GM19193 (cell line): ENCODE measurements around the gene MROH2B.

Source experiments
- POLR2A ChIP-seq: IDR thresholded peaks from 4 replicates; pipeline ENCODE4 v1.6.1; 2011; ENCODE audit not compliant: insufficient read depth, insufficient read length; ENCODE audit errors: extremely low read depth

Gene MROH2B

DNA sequence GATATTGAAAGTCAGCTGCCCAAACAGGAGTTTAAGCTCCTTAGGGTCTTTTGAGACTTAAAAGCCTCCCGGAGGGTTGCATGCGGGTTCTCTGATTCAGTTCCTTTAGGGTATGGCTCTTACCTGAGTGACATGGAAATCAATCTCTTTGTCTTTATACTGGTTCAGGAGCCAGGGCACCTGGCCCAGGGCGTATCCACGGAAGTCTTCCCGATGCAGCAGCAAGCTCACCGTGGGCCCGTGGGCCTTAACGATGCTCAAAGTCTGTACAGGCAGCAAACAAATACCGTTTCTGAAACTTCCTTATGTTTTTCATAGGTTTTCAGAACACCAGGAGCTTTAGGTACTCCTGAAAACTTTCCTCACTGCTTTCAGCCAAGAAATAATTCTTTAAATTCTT, 13.2 kb downstream of the MROH2B start:
- no peak for TF ChIP-seq POLR2A

DNA sequence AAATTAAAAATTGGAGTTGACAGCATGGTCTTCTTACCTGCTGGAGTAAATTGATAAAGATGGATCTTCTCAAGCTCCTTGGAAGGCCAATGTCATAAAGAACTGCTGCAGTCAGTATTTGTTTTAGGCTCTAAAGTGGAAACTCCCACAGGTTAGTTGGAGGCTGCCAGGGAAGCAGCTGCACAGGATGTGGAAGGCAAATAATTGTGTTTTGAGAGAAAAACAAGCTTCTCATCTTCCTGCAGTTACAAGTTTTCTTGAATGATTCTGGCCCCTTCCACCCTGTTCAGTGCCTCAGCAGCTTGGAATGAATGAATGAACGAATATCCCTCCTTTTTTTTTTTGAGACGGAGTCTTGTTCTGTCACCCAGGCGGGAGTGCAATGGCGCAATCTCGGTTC, 13.9 kb downstream of the MROH2B start:
- no peak for TF ChIP-seq POLR2A

DNA sequence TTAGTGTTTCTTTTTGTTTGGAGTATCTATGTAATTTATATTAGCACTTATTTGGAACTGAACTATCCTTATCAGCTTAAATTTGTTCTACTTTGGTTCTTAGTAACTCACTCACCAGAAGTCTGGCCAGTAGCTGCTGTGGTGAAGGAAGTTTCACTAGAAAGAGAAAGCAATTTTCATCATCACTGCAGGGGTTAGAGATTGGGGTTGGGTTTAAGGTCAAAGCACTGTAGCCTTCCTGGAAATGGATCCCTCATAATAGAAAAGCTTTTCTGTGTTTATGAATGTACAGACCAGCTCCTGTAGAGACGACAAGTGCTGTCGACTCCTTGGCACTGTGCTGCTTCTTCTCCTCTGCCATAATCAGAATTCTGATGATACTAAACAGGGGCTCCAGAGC, 22.2 kb downstream of the MROH2B start:
- no peak for TF ChIP-seq POLR2A

- TF ChIP-seq POLR2A, result no peak
These were observed 27.9 kb downstream of the MROH2B start for GRCh38 chr5:41043109-41043747.

- no peak for TF ChIP-seq POLR2A
These were observed 38.2 kb downstream of the MROH2B start for GRCh38 chr5:41032973-41033372.

DNA sequence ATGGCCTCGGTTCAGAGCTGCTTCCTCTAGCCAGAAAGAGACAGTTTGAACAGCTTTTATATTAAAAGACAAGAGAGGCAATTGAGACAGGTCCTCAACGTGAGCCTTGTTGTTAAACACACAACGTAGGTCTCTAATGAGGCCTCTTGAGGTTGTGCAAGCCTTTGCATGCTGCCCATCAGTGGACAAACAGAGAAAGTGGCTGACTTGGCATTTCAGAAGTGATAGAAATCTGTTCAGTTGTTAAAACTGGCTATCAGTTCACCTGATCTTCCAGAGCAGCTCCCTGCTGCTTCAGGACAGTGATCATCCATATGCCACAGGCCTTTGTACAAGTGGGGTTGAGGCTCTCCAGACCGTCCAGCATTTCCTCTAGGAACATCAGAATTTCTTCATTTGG, 58.8 kb downstream of the MROH2B start:
- no peak for TF ChIP-seq POLR2A

- no peak for TF ChIP-seq POLR2A
These were observed 60.6 kb downstream of the MROH2B start for GRCh38 chr5:41010572-41010971.

DNA sequence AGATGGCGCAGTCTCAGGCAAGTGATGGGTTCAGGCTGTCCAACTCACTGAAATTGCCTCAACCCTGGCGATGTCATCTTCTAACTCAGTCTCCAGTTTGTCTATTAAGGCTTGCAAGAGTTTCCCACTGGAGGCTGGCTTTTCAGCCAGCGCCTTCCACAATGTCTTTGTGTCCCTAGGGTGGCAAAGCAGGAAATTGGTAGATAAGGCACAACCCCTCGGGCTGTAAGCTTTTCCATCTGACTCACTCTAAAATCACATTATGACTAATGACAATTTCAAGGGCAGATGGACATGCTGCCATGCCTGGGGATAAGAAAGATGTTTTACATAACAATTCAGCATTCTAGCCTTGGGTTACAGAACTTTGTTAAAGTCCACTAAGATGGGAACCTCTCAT, 61.9 kb downstream of the MROH2B start:
- no peak for TF ChIP-seq POLR2A

- TF ChIP-seq POLR2A, result no peak
These were observed 66.2 kb downstream of the MROH2B start for GRCh38 chr5:41004931-41005330.

- no peak for TF ChIP-seq POLR2A
These were observed 67.3 kb downstream of the MROH2B start for GRCh38 chr5:41003670-41004376.

- no peak for TF ChIP-seq POLR2A
These were observed 71.2 kb downstream of the MROH2B start for GRCh38 chr5:40999966-41000365.

DNA sequence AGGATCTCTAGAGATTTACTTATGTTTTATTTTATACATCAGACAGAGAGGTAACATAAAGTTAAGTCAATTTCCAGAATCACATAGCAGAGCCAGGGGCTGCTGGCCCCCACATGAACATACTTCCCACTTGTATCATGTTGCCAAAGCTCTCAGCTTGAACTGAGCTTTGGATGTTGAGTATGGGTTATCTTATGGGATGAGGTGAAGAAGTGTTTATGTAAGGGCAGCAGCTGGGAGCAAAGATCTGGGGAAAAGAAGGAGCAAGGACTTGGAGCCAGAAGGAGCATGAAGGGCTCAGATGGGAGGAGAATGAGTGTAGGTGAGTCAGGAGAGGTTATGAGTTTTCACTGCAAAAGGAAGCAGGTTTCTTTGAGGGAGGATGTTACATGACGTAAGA, 72.0 kb downstream of the MROH2B start:
- TF ChIP-seq POLR2A, result no peak

DNA sequence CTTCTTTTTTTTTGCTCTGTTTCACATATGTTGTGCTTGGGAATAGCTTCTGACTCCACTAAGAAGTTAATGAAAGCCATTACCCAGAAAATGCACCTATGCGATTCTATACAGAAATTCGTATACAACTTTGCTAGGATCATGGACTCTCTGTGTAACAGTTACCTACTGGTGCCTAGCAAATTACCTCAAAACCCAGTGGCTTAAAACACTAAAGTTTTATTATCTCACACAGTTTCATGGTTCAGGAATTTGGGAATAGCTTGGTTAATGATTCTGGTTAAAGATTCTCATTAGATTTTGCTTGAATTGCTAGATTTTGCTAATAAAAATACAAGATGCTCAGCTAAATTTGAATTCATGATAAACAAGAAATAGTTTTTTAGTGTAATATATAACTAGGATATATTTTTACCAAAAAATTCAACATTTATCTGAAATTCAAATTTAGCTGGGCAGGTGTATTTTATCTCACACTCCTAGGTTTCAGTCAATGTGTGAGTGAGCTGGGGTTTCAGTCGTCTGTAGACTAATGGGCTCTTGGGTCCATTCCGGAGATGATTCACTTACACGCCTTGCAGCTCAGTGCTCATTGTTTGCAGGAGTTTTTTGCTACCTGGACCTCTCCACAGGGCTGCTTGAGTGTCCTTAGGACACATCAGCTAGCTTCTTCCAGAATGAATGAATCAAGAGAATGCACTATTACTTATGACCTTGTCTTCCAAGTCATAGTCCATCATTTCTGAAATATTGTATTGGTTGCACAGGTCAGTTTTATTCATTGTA, 75.1 kb downstream of the MROH2B start:
- TF ChIP-seq POLR2A, result no peak

DNA sequence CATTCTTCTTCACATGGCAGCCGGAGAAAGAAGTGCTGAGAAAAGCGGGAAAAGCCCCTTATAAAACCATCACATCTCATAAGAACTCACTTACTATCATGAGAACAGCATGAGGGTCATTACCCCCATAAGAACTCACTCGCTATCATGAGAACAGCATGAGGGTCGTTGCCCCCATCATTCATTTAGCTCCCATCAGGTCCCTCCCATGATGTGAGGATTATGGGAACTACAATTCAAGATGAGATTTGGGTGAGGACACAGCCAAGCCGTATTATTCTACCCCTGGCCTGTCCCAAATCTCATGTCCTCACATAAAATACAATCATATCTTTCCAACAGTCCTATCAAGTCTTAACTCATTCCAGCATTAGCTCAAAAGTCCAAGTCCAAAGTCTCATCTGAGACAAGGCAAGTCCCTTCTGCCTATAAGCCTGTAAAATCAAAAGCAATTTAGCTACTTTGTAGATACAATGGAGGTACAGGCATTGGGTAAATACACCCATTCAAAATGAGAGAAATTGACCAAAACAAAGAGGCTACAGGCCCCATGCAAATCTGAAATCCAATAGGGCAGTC, 79.1 kb downstream of the MROH2B start:
- no peak for TF ChIP-seq POLR2A
